H9 (cell line): ENCODE data around the gene ARMC9. TPM values are rescaled to one million over a fixed set of nuclear protein-coding genes. Genes with fewer than 3 reads are reported as not detected.

Source experiments
- DNase-seq: peaks from one replicate; pipeline ENCODE4 v3.0.0-alpha.2; 2017
- H2AFZ ChIP-seq: one replicate; pipeline ENCODE4 v1.6.1; 2013; ENCODE audit warnings: mild to moderate bottlenecking, low read length, control low read depth, moderate library complexity
- H2AK5ac ChIP-seq: 2 replicates; pipeline ENCODE4 v1.6.1; 2013; ENCODE audit warnings: low read length, control low read depth, mixed read lengths; ENCODE audit not compliant: insufficient read length
- H2BK120ac ChIP-seq: one replicate; pipeline ENCODE4 v1.6.1; 2013; ENCODE audit warnings: low read depth, mild to moderate bottlenecking, low read length, control low read depth, inconsistent platforms; ENCODE audit not compliant: poor library complexity, severe bottlenecking
- H2BK12ac ChIP-seq: 2 replicates; pipeline ENCODE4 v1.6.1; 2013; ENCODE audit warnings: low read length, control low read depth, mixed read lengths, low read depth; ENCODE audit not compliant: insufficient read length
- H2BK15ac ChIP-seq: 2 replicates; pipeline ENCODE4 v1.6.1; 2013; ENCODE audit warnings: low read depth, low read length, control low read depth
- H2BK20ac ChIP-seq: one replicate; pipeline ENCODE4 v1.6.1; 2013; ENCODE audit warnings: low read depth, mild to moderate bottlenecking, low read length, control low read depth, inconsistent platforms; ENCODE audit not compliant: poor library complexity, severe bottlenecking
- H2BK5ac ChIP-seq: 2 replicates; pipeline ENCODE4 v1.6.1; 2013; ENCODE audit warnings: low read length, control low read depth, mixed read lengths; ENCODE audit not compliant: insufficient read length
- H3K14ac ChIP-seq: 2 replicates; pipeline ENCODE4 v1.6.1; 2013; ENCODE audit warnings: low read length, control low read depth; ENCODE audit not compliant: insufficient read depth
- H3K18ac ChIP-seq: 2 replicates; pipeline ENCODE4 v1.6.1; 2013; ENCODE audit warnings: low read depth, mild to moderate bottlenecking, mixed read lengths, low read length, control low read depth; ENCODE audit not compliant: insufficient read length
- H3K23ac ChIP-seq: 2 replicates; pipeline ENCODE4 v1.6.1; 2013; ENCODE audit warnings: low read length, control low read depth, mixed read lengths, low read depth; ENCODE audit not compliant: insufficient read length
- H3K23me2 ChIP-seq: 2 replicates; pipeline ENCODE4 v1.6.1; 2013; ENCODE audit warnings: low read depth, mild to moderate bottlenecking, mixed read lengths, low read length, control low read depth; ENCODE audit not compliant: insufficient read length, poor library complexity, severe bottlenecking
- H3K27ac ChIP-seq: 2 replicates; pipeline ENCODE4 v1.5.1; 2013; ENCODE audit warnings: low read length, control low read depth, mixed read lengths, low read depth; ENCODE audit not compliant: insufficient read length
- H3K27me3 ChIP-seq: 2 replicates; pipeline ENCODE4 v1.6.1; 2013; ENCODE audit warnings: low read length, control low read depth, inconsistent platforms; ENCODE audit not compliant: insufficient read depth
- H3K4ac ChIP-seq: 2 replicates; pipeline ENCODE4 v1.6.1; 2013; ENCODE audit warnings: low read depth, mild to moderate bottlenecking, control low read depth, inconsistent platforms, low read length, moderate library complexity
- H3K4me1 ChIP-seq: 2 replicates; pipeline ENCODE4 v1.6.1; 2013; ENCODE audit warnings: low read length, control low read depth, inconsistent platforms; ENCODE audit not compliant: insufficient read depth
- H3K4me2 ChIP-seq: 2 replicates; pipeline ENCODE4 v1.6.1; 2013; ENCODE audit warnings: low read length, control low read depth, mixed read lengths; ENCODE audit not compliant: insufficient read length, insufficient read depth
- H3K56ac ChIP-seq: 2 replicates; pipeline ENCODE4 v1.6.1; 2013; ENCODE audit warnings: low read depth, mild to moderate bottlenecking, mixed read lengths, low read length, control low read depth; ENCODE audit not compliant: insufficient read length
- H3K79me1 ChIP-seq: 2 replicates; pipeline ENCODE4 v1.6.1; 2013; ENCODE audit warnings: low read depth, mild to moderate bottlenecking, moderate library complexity, low read length, control low read depth, inconsistent platforms; ENCODE audit not compliant: insufficient read depth, poor library complexity, severe bottlenecking
- H3K79me2 ChIP-seq: 2 replicates; pipeline ENCODE4 v1.6.1; 2013; ENCODE audit warnings: low read length, control low read depth, inconsistent platforms; ENCODE audit not compliant: insufficient read depth
- H3K9ac ChIP-seq: 2 replicates; pipeline ENCODE4 v1.6.1; 2013; ENCODE audit warnings: low read length, control low read depth, mixed read lengths; ENCODE audit not compliant: insufficient read length; ENCODE audit errors: extremely low read depth
- H3K9me3 ChIP-seq: one replicate; pipeline ENCODE4 v1.6.1; 2013; ENCODE audit warnings: low read depth, low read length, inconsistent platforms; ENCODE audit not compliant: control insufficient read depth
- H3T11ph ChIP-seq: one replicate; pipeline ENCODE4 v1.6.1; 2013; ENCODE audit warnings: mild to moderate bottlenecking, low read length, control low read depth, inconsistent platforms
- H4K20me1 ChIP-seq: one replicate; pipeline ENCODE4 v1.6.1; 2013; ENCODE audit not compliant: control insufficient read depth, insufficient read length, insufficient read depth
- H4K5ac ChIP-seq: 2 replicates; pipeline ENCODE4 v1.6.1; 2013; ENCODE audit warnings: low read depth, mild to moderate bottlenecking, mixed read lengths, low read length, control low read depth; ENCODE audit not compliant: insufficient read length
- H4K8ac ChIP-seq: replicated peaks from 2 replicates; pipeline ENCODE4 v1.6.1; 2013; ENCODE audit warnings: low read length, control low read depth, mixed read lengths, low read depth; ENCODE audit not compliant: insufficient read length
- H4K91ac ChIP-seq: 2 replicates; pipeline ENCODE4 v1.6.1; 2013; ENCODE audit warnings: low read depth, mild to moderate bottlenecking, moderate library complexity, mixed read lengths, low read length, control low read depth; ENCODE audit not compliant: insufficient read length
- H3K27ac Mint-ChIP-seq, 3 experiments: 2 replicates in 2 of 3; 3 replicates in 1 of 3; pipeline ENCODE4 v1.8.0; 2020 to 2021; ENCODE audit warnings: mixed read lengths in 3 of 3, mild to moderate bottlenecking in 1 of 3, moderate library complexity in 1 of 3
- H3K27me3 Mint-ChIP-seq: 2 replicates; pipeline ENCODE4 v1.8.0; 2021; ENCODE audit warnings: low read depth, mild to moderate bottlenecking, moderate library complexity, mixed read lengths
- H3K36me3 Mint-ChIP-seq, 3 experiments: 2 replicates in 2 of 3; 3 replicates in 1 of 3; pipeline ENCODE4 v1.8.0; 2020 to 2021; ENCODE audit warnings: low read depth in 3 of 3, mixed read lengths in 3 of 3; ENCODE audit not compliant: insufficient read depth in 1 of 3
- H3K4me1 Mint-ChIP-seq, 2 experiments: 2 replicates each; pipeline ENCODE4 v1.8.0; 2020; ENCODE audit warnings: mixed read lengths in 2 of 2
- H3K4me3 Mint-ChIP-seq, 2 experiments: 2 replicates in 1 of 2; 3 replicates in 1 of 2; pipeline ENCODE4 v1.8.0; 2020 to 2021; ENCODE audit warnings: mild to moderate bottlenecking in 2 of 2, mixed read lengths in 2 of 2, moderate library complexity in 1 of 2
- H3K9me3 Mint-ChIP-seq, 2 experiments: 2 replicates in 1 of 2; 3 replicates in 1 of 2; pipeline ENCODE4 v1.8.0; 2020; ENCODE audit warnings: mild to moderate bottlenecking in 2 of 2, mixed read lengths in 2 of 2, moderate library complexity in 1 of 2
- CTCF ChIP-seq: fragments of 200-600 bp; sonication (generic); conservative IDR thresholded peaks from 3 replicates; pipeline ENCODE4 v1.8.0; 2021; ENCODE audit warnings: antibody characterized with exemption, mild to moderate bottlenecking
- WGBS: extraction: QIAGEN DNeasy Blood & Tissue Kit; methylation state at CpG from one replicate; pipeline ENCODE4 v1.1.7; 2013; ENCODE audit warnings: missing lambda C conversion rate, low lambda C conversion rate, mixed read lengths; ENCODE audit not compliant: insufficient read length; ENCODE audit errors: extremely low coverage; 5-methylcytosine and 5-hydroxymethylcytosine counted together
- total RNA-seq: library from RNA; stranded (reverse); gene quantifications from 2 replicates; pipeline ENCODE4 v1.2.1, GENCODE V29; 2021

The ARMC9 gene
- total RNA-seq, 1 experiment from 2014 or later, result 37.6 TPM

GRCh38 chr2:231243866-231244265 is 45.4 kb downstream of the ARMC9 start:
- no peak overlapping the region for H4K8ac ChIP-seq
- no peak overlapping the region for H2BK12ac ChIP-seq
- H3K14ac ChIP-seq, result no peak overlapping the region
- no peaks in the 10 kb centered on the region for H3K27me3 ChIP-seq
- H2BK120ac ChIP-seq, result no peak overlapping the region
- H3K56ac ChIP-seq, result no peak overlapping the region
- no peaks in the 10 kb centered on the region; the same call in 1 of the 2 replicates for H3K4me1 ChIP-seq
- no peak overlapping the region for H2BK20ac ChIP-seq
- H3K9ac ChIP-seq, result no peak overlapping the region
- H3K23me2 ChIP-seq, result no peaks in the 10 kb centered on the region
- Mint-ChIP-seq H3K4me1 (peaks cover 4 to 24% of the 10 kb centered on the region in 2 experiments; a peak in 3 of 4 replicates), H3K27me3 (no peaks in the 10 kb centered on the region), H3K9me3 (no peaks in the 10 kb centered on the region), H3K4me3 (no peak overlapping the region), H3K36me3 (peaks cover 10 to 56% (median 21%) of the 10 kb centered on the region in 3 experiments; a peak in 6 of 7 replicates), H3K27ac (peak overlapping the region in 2 of 3 experiments; percentile 1 to 14; a peak in 2 of 7 replicates)
- H4K5ac ChIP-seq, result no peak overlapping the region
- no peak overlapping the region for H3K27ac ChIP-seq
- no peaks in the 10 kb centered on the region for H3K79me1 ChIP-seq
- no peak overlapping the region for H4K91ac ChIP-seq
- H4K20me1 ChIP-seq, result no peaks in the 10 kb centered on the region
- H3T11ph ChIP-seq, result no peak overlapping the region
- H3K9me3 ChIP-seq, result no peaks in the 10 kb centered on the region
- H2BK15ac ChIP-seq, result no peak overlapping the region
- no CpG with 5 or more reads among the region's 7 CpGs for WGBS
- DNase-seq, result no peak
- no peak overlapping the region for H2AK5ac ChIP-seq
- no peak overlapping the region for H2AFZ ChIP-seq
- TF ChIP-seq CTCF, result no peak
- H3K23ac ChIP-seq, result no peak overlapping the region
- no peak overlapping the region for H3K4ac ChIP-seq
- H3K4me2 ChIP-seq, result no peak overlapping the region
- H3K18ac ChIP-seq, result no peak overlapping the region
- H2BK5ac ChIP-seq, result no peak overlapping the region
- no peaks in the 10 kb centered on the region for H3K79me2 ChIP-seq
